Gastrocnemius medialis (tissue), 4 donors: ENCODE data around the gene GEMIN8.

Experiments used
- POLR2A ChIP-seq, 2 donors: fragments of 450-650 bp; IDR thresholded peaks; one replicate each; pipeline ENCODE4 v1.6.1; 2017; ENCODE audit warnings: antibody characterized with exemption in 2 of 2, mild to moderate bottlenecking in 2 of 2, moderate library complexity in 2 of 2
- TF ChIP-seq, protein P1 (sequence below), 5 experiments: fragments of 450-650 bp in 3 of 5; fragments of 200-600 bp in 2 of 5; sonication (generic) in 2 of 5; IDR thresholded peaks in 4 of 5; conservative IDR thresholded peaks in 1 of 5; 1 replicate in 4 of 5; 2 replicates in 1 of 5; pipeline ENCODE4 v1.5.1; 2016 to 2019; ENCODE audit warnings: antibody characterized with exemption in 5 of 5, mild to moderate bottlenecking in 3 of 5, moderate library complexity in 3 of 5

DNA sequence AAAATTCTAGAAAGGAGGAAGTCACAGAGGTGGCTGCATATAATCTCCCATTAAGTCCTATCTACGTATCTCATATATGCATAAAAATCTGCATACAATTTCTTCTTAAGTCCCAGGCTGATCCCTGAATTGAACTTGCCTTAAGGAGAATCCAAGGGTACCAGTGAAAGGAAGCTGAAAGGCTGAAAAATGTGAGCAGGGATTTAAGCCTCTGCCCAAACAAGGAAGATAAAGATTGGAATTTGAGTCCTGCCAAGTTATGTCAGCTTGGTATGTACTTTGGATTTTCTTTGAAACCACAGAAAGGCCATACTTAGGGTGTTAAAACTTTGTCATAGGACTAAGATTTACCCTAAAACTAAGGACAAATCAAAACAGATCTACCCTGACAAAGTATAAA, 26.5 kb upstream of the GEMIN8 start:
- TF ChIP-seq, protein P1, sequence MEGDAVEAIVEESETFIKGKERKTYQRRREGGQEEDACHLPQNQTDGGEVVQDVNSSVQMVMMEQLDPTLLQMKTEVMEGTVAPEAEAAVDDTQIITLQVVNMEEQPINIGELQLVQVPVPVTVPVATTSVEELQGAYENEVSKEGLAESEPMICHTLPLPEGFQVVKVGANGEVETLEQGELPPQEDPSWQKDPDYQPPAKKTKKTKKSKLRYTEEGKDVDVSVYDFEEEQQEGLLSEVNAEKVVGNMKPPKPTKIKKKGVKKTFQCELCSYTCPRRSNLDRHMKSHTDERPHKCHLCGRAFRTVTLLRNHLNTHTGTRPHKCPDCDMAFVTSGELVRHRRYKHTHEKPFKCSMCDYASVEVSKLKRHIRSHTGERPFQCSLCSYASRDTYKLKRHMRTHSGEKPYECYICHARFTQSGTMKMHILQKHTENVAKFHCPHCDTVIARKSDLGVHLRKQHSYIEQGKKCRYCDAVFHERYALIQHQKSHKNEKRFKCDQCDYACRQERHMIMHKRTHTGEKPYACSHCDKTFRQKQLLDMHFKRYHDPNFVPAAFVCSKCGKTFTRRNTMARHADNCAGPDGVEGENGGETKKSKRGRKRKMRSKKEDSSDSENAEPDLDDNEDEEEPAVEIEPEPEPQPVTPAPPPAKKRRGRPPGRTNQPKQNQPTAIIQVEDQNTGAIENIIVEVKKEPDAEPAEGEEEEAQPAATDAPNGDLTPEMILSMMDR (IDR thresholded peaks at IDR 0.05 in 4 of 5, conservative IDR thresholded peaks at IDR 0.05 in 1 of 5): no peak
- TF ChIP-seq POLR2A (IDR thresholded peaks at IDR 0.05): no peak
